HEK293T (cell line): Measurements from ENCODE around the gene CES2.

Source experiments
- BHLHE40 ChIP-seq: fragments of 450-650 bp; IDR thresholded peaks from 2 replicates; pipeline ENCODE4 v1.6.1; 2016; ENCODE audit warnings: mild to moderate bottlenecking, moderate library complexity, borderline replicate concordance
- CTBP1 ChIP-seq: fragments of 450-650 bp; IDR thresholded peaks from 2 replicates; pipeline ENCODE4 v1.6.1; 2016; ENCODE audit warnings: borderline replicate concordance
- ELF4 ChIP-seq: fragments of 450-650 bp; IDR thresholded peaks from 2 replicates; pipeline ENCODE4 v1.6.1; 2017; ENCODE audit warnings: antibody characterized with exemption
- FOXK2 ChIP-seq: fragments of 450-650 bp; IDR thresholded peaks from 2 replicates; pipeline ENCODE4 v1.6.1; 2016; ENCODE audit warnings: mild to moderate bottlenecking
- FOXM1 ChIP-seq: fragments of 450-650 bp; IDR thresholded peaks from 2 replicates; pipeline ENCODE4 v1.6.1; 2017; ENCODE audit warnings: mild to moderate bottlenecking, borderline replicate concordance
- HDGF ChIP-seq: fragments of 450-650 bp; IDR thresholded peaks from 2 replicates; pipeline ENCODE4 v1.6.1; 2017; ENCODE audit warnings: antibody characterized with exemption, borderline replicate concordance
- NFRKB ChIP-seq: fragments of 450-650 bp; IDR thresholded peaks from 2 replicates; pipeline ENCODE4 v1.6.1; 2016; ENCODE audit warnings: mild to moderate bottlenecking, moderate library complexity
- SP1 ChIP-seq: fragments of 450-650 bp; IDR thresholded peaks from 2 replicates; pipeline ENCODE4 v1.6.1; 2017
- SUZ12 ChIP-seq: fragments of 450-650 bp; IDR thresholded peaks from 2 replicates; pipeline ENCODE4 v1.6.1; 2016; ENCODE audit warnings: mild to moderate bottlenecking
- TARDBP ChIP-seq: fragments of 450-650 bp; IDR thresholded peaks from 2 replicates; pipeline ENCODE4 v1.6.1; 2016
- TF ChIP-seq, protein P1 (sequence below): fragments of 450-650 bp; IDR thresholded peaks from 2 replicates; pipeline ENCODE4 v1.6.1; 2016

DNA sequence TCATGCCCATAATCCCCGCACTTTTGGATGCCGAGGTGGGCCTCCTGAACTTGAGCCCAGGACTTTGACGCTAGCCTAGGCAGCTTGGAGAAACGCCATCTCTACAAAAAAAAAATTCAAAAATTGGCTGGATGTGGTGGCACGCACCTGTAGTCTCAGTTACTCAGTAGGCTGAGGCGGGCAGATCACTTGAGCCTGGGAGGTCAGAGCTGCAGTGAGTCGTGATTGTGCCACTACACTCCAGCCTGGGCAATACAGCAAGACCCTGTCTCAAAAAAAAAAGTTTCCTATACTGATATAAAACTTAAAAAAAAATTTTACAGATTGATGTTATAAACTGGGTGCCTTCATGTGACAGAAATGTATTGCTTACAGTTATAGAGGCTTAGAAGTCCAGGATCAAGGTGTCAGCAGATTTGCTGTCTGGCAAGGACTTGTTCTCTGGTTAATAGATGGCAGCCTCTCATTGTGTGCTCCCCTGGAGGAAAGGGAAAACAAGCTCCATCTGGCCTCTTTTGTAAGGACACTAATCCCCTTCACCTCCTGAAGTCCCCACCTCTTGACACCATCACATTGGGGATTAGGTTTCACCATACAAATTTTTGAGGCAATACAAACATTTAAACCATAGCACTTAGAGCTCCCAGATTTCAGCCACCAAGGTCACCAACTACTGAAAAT, 17.3 kb downstream of the CES2 start:
- TF ChIP-seq, protein P1, sequence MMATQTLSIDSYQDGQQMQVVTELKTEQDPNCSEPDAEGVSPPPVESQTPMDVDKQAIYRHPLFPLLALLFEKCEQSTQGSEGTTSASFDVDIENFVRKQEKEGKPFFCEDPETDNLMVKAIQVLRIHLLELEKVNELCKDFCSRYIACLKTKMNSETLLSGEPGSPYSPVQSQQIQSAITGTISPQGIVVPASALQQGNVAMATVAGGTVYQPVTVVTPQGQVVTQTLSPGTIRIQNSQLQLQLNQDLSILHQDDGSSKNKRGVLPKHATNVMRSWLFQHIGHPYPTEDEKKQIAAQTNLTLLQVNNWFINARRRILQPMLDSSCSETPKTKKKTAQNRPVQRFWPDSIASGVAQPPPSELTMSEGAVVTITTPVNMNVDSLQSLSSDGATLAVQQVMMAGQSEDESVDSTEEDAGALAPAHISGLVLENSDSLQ, result no peak
- TF ChIP-seq FOXK2, result no peak
- no peak for TF ChIP-seq NFRKB
- TF ChIP-seq ELF4, result no peak
- no peak for TF ChIP-seq FOXM1
- TF ChIP-seq HDGF, result no peak
- no peak for TF ChIP-seq SUZ12
- no peak for TF ChIP-seq TARDBP
- no peak for TF ChIP-seq CTBP1
- TF ChIP-seq SP1, result no peak
- TF ChIP-seq BHLHE40, result no peak
